H1 (cell line): ENCODE data around the gene IPO11. TPM values are rescaled to one million over a fixed set of nuclear protein-coding genes. Genes with fewer than 3 reads are reported as not detected.

Source experiments
- TEAD4 ChIP-seq: IDR thresholded peaks from 2 replicates; pipeline ENCODE4 v1.6.1; 2012; ENCODE audit warnings: low read depth, low read length, inconsistent platforms, mixed read lengths
- polyA plus RNA-seq, 7 experiments: library from polyadenylated mRNA; depleted of rRNA in 3 of 7; stranded (reverse) in 5 of 7; unstranded in 2 of 7; fragments of >200 nt in 5 of 7; fragments of 200-250 nt in 2 of 7; gene quantifications; 1 replicate in 5 of 7; 2 replicates in 1 of 7; 4 replicates in 1 of 7; pipeline versions ENCODE4 v1.2.1 to v1.2.3, GENCODE V29; 2011 to 2013; ENCODE audit warnings: missing spikeins in 2 of 7, mixed read lengths in 2 of 7
- total RNA-seq: library from RNA; stranded (reverse); fragmentation: NEBNext Ultra II Directional; extraction: Animal tissue kit (Norgen Biotek cat#: 25700); gene quantifications from 2 replicates; pipeline ENCODE4 v1.2.1, GENCODE V29; 2021

The IPO11 gene
- total and polyA plus RNA-seq, 2 of the 8 experiments (the other 6 are each of a cell fraction or from before 2014, with no cell fraction given): 23.6 to 64.4 TPM

DNA sequence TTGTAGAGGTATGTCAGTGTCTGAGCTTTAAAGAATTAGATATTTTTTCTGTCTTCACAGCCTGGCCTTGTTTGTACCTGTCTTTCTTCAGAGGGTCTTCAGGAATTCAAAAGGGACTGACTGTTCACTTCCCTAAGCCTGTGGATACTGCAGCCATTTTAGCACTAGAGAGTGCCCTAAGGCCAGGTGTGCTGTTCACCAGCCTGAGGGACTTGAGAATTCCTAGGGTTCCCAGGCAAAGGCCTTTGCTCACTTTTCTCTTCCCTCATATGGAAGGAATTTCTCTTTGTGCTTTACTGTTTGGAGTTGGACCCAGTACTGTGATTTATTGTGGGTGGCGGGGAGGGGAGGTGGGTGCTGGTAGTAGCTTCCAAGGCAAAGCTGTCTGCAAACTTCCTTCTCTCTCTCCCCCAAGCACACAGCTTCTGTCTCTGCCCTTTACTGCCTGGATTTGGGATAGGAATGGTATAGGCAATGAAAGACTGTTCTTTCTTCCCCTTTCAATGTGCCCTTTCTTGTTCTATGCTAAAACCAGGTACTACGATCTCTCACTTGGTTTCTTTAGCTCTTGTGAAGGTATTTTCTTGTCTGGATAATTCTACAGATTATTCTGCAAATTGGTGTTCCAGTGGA, 156.4 kb downstream of the IPO11 start (continued):
- 0 out of 2 replicates have a peak, but pooled peaks have one; percentile 10 for TF ChIP-seq TEAD4
